ENCODE data around the gene AP1S3. TPM values are rescaled to one million over a fixed set of nuclear protein-coding genes. Genes with fewer than 3 reads are reported as not detected.

The AP1S3 gene
- total RNA-seq, 1 experiment from 2014 or later, result 34.3 TPM

GRCh38 chr2:223865124-223865523, 27.7 kb upstream of the AP1S3 start:
- no peak for ATAC-seq
- POLR2A ChIA-PET (ENCODE audit: unreplicated experiment), result no interaction called here

GRCh38 chr2:223863491-223863890, 26.1 kb upstream of the AP1S3 start:
- POLR2A ChIA-PET (ENCODE audit: unreplicated experiment), result no interaction called here
- H2AFZ ChIP-seq (ENCODE audit: low read length), result no peak overlapping the region
- H3K9me2 ChIP-seq (replicated peaks; ENCODE audit: low read length), result no peaks in the 10 kb centered on the region
- DNase-seq, result no peak
- H3K36me3 ChIP-seq (ENCODE audit: low read depth, low read length), result no peaks in the 10 kb centered on the region
- H3F3A ChIP-seq (ENCODE audit: low read length, unreplicated experiment), result peaks cover 10% of the 10 kb centered on the region
- no peaks in the 10 kb centered on the region for H3K27me3 ChIP-seq (ENCODE audit: low read length)
- no peaks in the 10 kb centered on the region for H4K20me1 ChIP-seq (ENCODE audit: low read length)
- H3K4me1 ChIP-seq (ENCODE audit: insufficient read depth, low read length), result peaks cover 37% of the 10 kb centered on the region
- TF ChIP-seq EZH2 (IDR thresholded peaks at IDR 0.05; ENCODE audit: low read length, unreplicated experiment) (no peak), CTCF (conservative IDR thresholded peaks at IDR 0.05; ENCODE audit: low read depth, low read length) (no peak), EZH2phosphoT487 (IDR thresholded peaks at IDR 0.05; ENCODE audit: borderline replicate concordance, low read length) (no peak)
- no peaks in the 10 kb centered on the region for H3K79me2 ChIP-seq (ENCODE audit: low read length)
- no peak overlapping the region for H3K27ac ChIP-seq (ENCODE audit: low read length)
- no peak overlapping the region for H3K4me3 ChIP-seq (ENCODE audit: low read length)
- H3K4me2 ChIP-seq (ENCODE audit: low read length), result no peak overlapping the region
- H3K9me3 ChIP-seq (ENCODE audit: low read length), result no peaks in the 10 kb centered on the region
- ATAC-seq, result no peak
- CTCF ChIA-PET, result no interaction called here
- no TSS peak for BruUV-seq (replicated peaks)
- intact Hi-C loops (cut with micrococcal nuclease), result loop anchor here (5.0 kb wide), 1 partner anchor 81 kb away; no protein-coding TSS in a partner anchor
- no peak overlapping the region for H3K9ac ChIP-seq (ENCODE audit: low read length)

More at GRCh38 chr2:223865124-223865523, 27.7 kb upstream of the AP1S3 start:
- H3K27ac ChIP-seq (ENCODE audit: low read length), result no peak overlapping the region
- H3K36me3 ChIP-seq (ENCODE audit: low read depth, low read length), result no peaks in the 10 kb centered on the region
- no peak overlapping the region for H3K4me3 ChIP-seq (ENCODE audit: low read length)
- H3K4me1 ChIP-seq (ENCODE audit: insufficient read depth, low read length), result peaks cover 29% of the 10 kb centered on the region
- no peak for DNase-seq
- H3K9ac ChIP-seq (ENCODE audit: low read length), result no peak overlapping the region
- H3K4me2 ChIP-seq (ENCODE audit: low read length), result no peak overlapping the region
- H3F3A ChIP-seq (ENCODE audit: low read length, unreplicated experiment), result peaks cover 10% of the 10 kb centered on the region
- TF ChIP-seq EZH2 (IDR thresholded peaks at IDR 0.05; ENCODE audit: low read length, unreplicated experiment) (no peak), CTCF (conservative IDR thresholded peaks at IDR 0.05; ENCODE audit: low read depth, low read length) (no peak), EZH2phosphoT487 (IDR thresholded peaks at IDR 0.05; ENCODE audit: borderline replicate concordance, low read length) (no peak)
- H3K9me3 ChIP-seq (ENCODE audit: low read length), result no peaks in the 10 kb centered on the region
- intact Hi-C loops (cut with micrococcal nuclease), result no loop called here
- no peaks in the 10 kb centered on the region for H4K20me1 ChIP-seq (ENCODE audit: low read length)
- H3K79me2 ChIP-seq (ENCODE audit: low read length), result no peaks in the 10 kb centered on the region
- no peaks in the 10 kb centered on the region for H3K27me3 ChIP-seq (ENCODE audit: low read length)
- CTCF ChIA-PET, result no interaction called here
- BruUV-seq (replicated peaks), result no TSS peak
- no peak overlapping the region for H2AFZ ChIP-seq (ENCODE audit: low read length)
- H3K9me2 ChIP-seq (replicated peaks; ENCODE audit: low read length), result no peaks in the 10 kb centered on the region

Measured in PC-3 (cell line).